Hematopoietic multipotent progenitor cell treated with erythropoietin and hydrocortisone succinate and interleukin-3 and kit ligand, for 8 days (in vitro differentiated cells): ENCODE measurements around the gene DOCK2.

Source experiments
- DNase-seq: peaks from one replicate; pipeline ENCODE4 v3.0.0-alpha.2; 2015

Gene DOCK2

DNA sequence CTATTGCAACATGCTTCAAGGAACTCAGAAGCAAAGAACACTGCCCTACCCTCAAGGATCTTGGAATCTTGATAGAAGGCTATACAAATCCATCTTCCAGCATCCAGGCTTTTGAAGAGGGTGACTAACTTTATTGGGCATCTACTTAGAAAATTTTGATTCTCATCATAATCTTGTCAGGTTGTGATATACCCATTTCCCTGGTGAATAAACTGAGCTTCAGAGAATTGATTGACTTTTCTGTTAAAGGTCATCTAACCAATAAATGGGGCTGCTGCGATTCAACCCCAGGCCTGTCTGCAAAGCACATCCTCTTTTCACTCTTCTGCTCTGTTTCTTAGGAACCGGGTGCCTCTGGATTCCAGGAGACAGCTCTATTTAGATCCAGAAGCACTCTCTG is 363.1 kb downstream of the DOCK2 start:
- DNase-seq: no peak

DNA sequence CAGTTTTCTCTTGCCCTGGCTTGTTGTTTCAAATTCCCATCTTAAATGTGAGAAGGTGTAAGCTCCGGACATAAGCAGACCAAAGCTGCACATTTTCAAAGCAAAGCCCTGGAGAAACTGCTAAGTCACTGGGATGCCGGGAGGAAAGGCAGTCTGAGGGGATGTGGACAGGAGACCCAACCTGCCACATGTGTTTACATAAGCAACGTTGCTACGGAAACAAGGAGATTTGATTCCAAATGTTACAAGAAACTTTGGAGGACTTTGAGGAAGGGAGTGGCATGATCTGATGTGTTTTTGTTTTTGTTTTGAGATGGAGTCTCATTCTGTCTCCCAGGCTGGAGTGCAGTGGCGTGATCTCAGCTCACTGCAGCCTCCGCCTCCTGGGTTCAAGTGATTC is 368.9 kb downstream of the DOCK2 start:
- no peak for DNase-seq

DNA sequence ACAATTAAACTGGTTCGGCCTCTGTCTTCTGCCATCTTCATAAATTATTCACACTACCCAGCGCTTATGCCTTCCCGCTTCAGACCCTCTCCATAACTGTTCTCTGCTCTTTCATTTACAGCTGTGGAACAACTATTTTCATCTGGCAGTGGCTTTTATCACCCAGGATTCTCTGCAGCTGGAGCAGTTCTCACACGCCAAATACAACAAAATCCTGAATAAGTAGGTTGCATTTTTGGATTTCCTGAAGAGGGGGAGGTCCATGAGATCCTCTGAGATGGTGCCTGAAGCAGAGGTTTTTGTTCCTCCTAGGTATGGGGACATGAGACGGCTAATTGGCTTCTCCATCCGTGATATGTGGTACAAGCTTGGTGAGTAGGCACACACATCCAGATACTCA is 371.3 kb downstream of the DOCK2 start:
- DNase-seq: no peak

DNA sequence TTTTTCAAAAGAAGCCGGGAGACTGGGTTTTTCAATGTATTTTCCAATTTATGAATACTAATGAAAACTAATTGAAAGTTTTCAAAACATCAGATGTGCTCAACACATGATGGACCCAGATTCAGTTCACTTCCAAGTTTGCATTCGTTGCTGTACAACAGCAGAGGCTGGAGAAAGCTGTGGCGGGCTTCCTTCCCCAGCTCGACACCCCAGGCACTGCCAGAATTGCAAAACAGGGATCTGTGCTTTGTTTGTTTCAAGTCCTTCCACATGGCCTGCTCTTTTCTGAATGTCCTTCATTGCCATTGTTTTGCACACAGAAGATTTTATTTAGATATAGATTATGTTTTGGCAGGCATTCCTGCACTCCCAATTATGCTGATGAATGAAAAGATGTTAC is 373.5 kb downstream of the DOCK2 start:
- no peak for DNase-seq

DNA sequence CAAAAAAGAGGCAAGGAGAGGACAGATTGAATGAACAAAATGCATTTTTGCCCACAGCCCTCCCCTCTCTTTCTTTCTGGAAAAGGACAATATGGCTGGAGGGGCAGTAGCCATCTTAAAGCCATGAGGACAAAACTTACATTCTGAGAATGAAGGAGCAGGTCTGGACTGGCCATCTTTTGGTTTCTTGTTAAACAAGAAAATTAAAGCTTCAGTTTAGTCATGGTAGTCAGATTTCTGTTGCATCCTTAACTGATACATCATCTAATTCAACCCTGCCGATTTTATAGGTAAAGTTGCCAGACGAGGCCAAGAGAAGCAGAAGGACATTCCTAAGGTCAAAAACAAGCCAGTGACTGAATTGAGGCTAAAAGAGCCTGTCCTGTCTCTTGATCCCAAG is 374.7 kb downstream of the DOCK2 start:
- DNase-seq: no peak

DNA sequence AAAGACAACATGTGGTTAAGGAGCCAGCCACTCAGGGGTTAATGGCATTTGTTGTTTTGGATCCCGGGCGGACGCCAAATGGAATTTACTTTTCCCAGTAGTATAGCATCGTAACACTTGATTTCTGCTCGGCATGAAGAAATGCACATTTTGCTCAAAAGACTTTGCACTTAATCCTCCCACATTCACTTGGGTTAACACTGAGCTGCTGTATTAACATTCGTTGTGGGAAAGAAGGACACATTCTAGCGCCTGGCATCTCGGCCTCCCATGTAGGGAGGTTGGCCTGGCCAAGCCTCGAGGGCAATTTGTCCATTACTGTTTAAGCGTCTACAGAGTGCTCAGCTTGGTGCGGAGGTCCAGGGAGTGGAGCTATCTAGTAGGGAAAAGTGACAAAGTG is 375.5 kb downstream of the DOCK2 start:
- DNase-seq: no peak

DNA sequence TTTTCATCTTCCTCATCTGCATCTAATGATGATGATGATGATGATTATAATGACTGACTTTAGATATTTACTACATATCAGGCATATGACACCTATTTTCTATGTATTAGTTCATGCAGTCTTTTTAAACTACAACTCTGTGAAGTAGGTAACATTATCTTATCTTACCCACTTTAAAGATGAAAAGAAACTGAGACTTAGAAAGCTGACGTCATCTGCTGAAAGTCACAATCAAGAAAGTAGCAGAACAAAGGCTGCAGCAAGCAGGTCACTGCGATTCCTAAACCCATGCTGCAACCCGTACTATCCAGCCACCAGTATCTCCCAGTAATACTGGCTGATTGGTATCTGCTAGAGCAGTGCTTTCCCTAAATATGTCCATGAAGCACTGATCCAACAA is 383.3 kb downstream of the DOCK2 start:
- DNase-seq: no peak

DNA sequence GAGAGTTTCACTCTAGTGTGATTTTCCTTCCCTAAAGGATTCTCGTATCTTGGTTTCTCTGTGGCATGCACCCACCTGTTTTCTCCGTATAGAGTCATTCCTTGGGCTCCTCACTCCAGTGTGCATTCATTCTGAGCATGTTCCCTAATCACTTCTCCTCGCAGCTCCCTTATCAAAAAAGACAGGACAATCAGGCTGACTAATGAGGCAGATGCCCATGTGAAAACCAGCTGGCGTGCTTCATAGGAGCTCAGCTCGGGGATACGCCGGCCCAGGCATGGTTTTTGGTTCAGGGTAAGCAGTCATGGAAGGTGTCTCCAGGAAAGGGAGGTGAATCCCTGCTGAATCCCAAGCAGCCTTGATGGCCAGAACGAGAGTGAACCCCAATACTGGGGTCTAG is 384.4 kb downstream of the DOCK2 start:
- no peak for DNase-seq

DNA sequence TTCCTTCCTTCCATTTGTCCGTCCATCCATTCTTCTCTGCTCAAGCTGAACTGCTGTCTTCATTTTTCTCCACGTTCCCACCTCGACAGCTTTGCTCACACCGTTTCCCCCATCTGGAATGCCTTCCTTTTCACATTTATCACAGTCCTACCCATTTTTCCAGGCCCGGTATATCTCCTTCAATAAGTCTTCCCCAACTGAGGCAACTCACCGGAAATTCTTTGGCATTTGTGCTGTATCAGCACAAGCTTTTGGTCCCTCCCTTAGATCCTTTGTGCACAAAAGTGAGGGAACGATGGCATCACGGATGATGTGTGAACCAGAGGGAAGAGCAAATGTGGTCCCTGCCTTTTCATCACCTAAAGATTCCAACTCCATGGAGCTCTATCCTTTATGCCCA is 388.8 kb downstream of the DOCK2 start:
- DNase-seq: no peak

DNA sequence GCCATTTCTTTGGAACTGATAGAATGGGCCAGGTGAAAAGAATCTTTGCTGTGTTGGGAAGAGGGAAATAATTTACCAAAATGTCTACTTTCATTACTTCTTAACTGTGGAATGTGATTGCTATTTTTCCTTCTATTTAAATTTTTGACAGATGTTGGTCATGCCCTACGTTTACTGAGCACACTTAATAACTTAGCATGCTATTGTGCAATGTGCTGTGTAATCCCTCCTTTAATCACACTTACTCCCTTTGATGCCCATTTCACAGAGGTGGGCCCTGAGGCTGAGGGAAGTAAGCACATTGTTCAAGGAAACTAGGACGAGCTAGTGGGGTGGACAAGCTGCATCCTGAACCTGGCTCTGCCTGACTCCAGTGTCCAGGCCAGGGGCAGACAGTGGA is 391.0 kb downstream of the DOCK2 start:
- no peak for DNase-seq

DNA sequence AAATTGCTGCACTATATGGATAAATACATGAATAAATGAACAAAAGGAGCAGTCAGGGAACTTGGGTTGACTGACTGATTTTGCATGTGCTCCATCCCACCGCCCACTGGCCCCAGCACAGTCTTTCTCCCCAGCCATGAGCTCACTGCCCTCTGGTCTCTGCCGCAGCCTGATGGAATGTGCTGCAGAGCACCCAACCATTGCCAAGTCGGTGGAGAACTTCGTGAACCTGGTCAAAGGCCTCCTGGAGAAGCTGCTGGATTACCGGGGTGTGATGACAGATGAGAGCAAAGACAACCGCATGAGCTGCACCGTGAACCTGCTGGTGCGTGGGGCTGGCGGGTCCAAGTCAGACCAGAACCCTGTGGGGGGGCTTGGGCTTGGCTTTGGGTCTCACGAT is 397.2 kb downstream of the DOCK2 start:
- no peak for DNase-seq

DNA sequence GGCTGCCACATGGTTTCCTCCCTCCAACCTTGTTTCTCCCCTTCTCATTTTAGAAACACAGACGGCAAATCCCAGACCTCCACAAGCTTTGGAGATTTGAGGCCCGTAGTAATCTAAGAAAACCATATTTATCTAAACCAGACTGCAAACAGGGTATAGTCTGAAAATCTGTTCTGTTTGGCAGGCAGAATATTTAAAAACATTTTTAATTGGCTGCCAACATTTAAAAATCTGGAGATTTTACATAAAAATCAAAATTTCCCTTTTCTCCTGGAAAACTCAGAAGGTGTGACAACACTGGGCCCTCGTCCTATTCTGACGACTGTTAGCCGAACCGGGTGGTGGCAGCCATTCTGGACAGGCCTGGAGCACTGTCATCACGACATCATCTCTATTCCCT is 401.2 kb downstream of the DOCK2 start:
- DNase-seq: no peak

DNA sequence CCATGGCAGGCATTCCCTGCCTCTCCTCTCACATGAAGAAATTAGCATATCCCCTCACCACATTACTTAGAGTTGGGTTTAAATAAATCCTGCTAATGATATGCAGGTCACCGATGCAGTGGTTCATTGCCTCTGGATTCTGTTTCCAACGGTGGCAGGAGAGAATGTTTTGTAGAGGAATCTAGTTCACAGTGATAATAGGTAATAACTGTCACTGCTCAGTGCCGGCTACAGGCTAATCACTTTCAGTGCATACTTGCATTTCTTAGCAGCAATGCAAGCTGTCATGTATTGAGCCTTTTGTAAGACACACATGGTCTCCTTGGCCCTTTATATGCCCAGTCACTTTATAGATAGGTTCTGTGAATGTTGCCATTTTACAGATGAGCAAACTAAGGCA is 402.8 kb downstream of the DOCK2 start:
- DNase-seq: no peak

DNA sequence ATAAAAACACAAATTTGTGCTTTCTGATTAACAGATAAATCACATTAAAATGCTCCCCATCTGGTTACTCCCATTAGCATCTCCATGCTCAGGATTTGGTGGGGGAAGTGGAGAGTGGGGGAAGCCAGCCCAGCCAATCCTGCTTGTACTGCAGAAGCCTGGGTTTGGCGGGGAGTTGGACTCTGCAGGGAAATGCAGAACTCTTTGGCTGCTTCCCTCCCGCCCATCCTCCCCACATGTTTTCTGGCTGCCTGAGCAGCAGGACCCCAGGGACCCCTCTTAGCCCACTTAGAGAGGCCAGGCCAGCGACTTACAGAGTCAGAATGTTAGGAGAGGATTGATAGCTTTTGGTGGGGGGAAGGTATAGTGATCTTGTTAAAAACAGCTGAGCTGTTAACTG is 409.2 kb downstream of the DOCK2 start:
- DNase-seq: no peak

DNA sequence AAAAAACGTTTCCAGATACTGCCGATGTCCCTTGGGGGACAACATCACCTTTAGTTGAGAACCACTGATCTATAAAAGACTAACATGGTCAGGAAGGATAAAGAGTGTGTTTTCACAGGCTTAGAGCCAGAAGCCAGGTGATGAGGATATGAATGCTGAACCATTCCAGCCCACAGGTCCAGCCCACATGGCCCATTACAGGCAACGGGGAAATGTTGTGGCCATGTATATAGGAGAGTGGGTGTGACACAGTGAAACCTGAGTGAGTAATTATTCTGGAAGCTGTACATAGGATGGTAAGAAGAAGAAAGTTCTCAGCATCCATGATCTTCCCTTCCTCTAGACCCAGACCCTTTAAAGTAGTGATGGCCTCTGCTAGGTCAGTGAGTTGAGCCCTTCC is 412.6 kb downstream of the DOCK2 start:
- no peak for DNase-seq

DNA sequence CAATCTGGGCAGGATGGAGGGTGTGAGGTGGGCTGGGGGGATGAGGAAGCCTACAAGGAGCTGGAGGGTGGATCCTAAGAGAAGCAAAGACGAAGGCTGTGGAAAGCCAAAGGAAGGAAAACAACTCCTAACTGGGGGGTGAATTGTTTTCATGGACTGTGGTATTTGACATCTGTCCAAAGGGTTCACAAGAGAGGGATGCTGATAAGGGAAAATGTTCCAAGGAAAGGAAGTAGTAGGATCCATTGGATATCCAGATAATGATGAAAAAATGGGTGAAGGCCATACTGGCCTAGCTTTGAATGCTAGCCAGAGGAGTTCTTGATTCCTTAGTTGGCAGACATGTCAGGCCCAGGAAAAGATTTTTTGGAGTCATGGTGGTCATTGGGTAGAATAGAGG is 416.8 kb downstream of the DOCK2 start:
- DNase-seq: no peak

DNA sequence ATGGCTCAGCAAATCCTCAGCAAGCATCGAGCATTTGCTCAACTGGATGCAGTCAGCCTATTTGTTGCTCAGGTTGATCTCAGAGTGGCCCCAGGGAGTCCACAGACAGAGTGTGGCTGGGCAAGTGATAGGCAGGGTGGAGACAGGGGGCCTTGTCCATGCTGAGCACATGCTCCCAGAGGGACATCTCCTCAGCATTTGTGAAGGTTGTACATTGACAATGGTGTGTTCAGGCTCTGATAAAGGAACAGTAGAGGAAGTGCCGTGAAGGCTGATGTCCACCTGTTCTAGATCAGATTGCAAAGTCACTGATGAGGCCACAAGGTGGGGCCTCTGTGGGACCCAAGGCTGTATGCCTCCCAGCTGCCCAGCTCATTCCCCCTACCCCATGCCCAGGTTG is 418.5 kb downstream of the DOCK2 start:
- DNase-seq: no peak

DNA sequence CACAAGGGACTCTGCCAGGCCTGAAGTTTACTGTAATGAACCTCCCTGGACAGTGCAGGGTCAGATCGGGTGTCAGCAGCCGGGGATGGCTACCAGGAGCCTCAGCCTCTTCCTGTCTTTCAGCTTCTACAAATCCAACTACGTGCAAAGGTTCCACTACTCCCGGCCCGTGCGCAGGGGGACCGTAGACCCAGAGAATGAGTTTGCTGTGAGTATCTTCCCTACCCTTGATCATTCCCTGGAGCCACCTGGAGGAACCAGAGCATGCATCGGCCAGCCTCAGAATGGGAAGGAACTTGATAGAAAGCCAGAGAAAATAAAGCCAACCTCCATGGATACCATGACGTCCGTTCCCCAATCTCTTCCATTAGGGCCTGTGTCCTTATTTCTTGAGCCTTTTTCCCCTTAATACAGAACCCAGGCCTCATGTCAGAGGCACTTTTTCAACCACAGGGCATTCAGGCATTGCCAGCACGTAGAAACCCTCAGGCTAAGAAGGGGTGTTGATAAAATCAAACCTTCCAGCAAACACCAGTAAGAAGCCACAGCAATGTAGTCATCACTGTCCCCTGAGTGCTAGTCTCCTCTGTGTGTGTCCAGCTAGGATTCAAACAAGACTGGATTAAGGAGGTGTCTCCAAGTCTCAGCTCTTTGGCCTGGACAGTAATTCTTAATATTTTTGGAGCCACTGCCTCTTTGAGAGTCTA is 419.6 kb downstream of the DOCK2 start:
- no peak for DNase-seq

DNA sequence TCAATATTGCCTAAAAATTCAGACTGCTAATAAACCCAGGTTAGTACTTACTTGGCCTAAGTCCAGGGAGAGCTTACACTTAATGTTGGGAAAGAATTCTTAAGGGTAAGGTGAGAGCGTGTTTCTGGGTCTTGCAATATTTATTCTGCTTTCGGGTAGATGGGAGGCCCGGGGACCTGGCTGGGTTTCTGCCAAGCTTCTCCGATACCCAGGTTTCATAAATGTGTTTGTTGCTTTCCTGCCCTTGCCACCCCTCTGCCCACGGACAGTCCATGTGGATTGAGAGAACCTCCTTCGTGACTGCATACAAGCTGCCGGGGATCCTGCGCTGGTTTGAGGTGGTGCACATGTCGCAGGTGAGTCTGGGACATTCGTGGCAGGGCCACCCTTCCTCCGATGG is 420.2 kb downstream of the DOCK2 start:
- DNase-seq: no peak

DNA sequence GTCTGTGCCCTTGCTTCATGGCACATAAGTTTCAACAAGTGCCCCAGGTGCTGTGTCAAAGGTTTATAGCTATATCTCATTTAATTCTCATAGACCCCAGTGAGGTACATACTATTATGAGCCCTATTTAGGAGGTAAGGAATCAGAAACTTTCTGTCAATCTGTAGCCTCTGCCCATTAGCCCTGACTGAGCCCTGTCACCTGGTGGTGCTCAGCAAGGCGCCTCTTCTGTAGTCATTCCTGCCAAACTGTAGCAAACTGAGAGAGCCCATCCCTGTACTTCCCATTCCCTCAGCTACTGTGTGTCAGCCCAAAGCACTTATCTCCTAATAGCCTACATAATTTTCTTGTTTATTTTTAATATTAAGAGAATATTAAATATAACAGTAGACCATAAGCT is 422.1 kb downstream of the DOCK2 start:
- DNase-seq: no peak

DNA sequence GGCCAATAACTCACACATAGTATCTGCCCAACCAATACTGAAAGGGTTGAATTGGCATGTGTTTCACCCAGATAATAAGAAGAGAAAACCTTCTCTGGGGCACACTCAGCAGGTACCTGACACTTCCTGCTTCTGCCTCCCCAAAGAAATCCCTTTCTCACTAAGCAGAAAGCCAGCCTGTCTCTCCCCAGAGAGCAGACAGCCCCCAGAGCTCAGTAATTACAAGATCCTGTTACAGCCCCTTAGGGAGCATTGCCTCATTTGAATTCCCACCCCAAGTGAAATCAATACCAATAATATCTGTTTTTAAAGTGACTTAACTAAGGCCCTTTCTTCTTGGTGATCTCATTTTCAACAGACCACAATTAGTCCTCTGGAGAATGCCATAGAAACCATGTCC is 430.1 kb downstream of the DOCK2 start:
- DNase-seq: no peak

DNA sequence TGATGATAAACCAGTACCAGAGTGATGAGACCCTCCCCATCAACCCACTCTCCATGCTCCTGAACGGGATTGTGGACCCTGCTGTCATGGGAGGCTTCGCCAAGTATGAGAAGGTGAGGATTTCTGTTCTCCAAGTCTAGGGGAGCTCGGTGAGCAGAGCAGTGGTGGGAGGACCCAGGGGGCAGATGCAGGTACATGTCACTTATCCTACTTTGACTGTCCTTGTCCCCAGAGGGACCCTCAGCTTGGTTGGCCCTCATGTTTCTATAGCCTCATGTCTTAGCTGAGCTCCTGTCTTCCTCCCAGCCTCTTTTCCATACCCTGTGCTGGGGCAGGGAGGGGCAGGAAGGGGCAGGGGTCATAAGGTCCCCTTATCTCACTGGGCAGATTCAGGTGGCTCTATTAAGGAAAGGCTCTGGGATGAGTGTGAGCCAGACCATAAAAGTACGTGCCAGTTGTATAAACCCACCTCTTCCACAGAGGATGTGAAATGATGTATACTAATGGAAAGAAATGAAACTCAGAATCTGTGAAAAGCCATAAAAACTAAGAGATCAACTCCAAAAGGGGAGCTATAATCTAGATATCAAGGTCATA is 430.6 kb downstream of the DOCK2 start:
- DNase-seq: no peak

DNA sequence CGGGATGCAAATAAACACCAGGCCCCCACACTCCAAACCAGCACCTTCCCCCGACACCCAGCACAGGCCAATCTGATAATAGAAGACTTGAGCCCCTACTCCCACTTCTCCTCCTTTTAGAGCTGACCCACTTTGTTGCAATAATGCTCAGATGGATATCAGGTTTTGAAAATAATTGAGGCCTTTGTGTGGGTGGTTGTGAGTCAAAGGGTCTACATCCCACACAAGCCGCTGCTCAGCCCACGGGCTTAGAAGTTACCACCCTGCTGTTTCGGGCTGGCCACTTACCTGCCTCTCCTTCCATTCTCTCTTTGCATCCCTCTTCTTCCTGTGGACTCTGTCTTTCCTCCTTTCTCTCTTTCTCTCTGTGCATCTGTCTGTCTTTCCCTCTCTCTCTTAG is 432.4 kb downstream of the DOCK2 start:
- DNase-seq: no peak

DNA sequence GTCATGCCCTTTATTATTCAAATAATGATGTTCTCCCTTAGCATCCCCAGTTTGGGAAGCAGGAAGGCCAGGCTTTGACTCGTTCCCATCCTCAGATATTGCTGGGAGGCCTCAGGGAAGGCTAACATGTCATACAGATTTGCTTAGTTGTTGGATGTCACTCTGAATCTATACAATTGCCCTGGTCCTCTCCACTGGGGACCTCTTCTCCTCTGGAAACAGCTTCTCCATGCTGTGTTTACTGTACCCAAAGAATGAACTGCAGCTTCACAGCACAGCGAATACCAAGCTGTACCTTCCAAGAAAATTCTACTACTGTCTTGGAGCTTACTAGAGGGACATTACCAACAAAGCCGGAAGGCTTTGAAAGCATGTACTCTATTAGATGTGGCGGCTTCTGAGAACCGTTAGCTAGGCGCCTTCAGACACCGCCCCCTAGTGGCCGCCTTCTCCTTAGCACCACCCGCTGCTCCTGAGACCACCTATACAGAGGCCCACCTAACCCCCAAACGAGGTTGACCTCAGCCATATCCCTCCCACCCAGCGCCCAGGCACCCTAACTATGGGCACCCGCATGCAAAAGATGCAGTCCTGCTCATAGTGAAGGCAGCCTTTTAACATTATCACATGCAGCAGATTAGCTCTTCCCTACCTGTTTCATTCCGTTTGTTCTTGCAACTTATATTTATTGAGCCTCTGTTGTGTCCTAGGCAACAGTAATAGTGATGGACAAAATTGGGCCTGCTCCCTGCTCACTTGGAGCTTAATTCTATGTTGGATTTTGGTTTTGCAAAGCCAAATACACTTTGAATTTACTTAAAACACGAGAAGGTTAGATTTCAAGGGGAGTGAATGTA is 433.7 kb downstream of the DOCK2 start:
- DNase-seq: no peak
